HG03095 (cell line): ENCODE results near the gene HACE1.
A peak's percentile ranks its signal among the peaks of the same experiment; 100 is the strongest.
"Not testable (repeated sequence)": the region's sequence is repeated elsewhere in the genome, so short reads cannot be mapped to it uniquely, and the experiment has no call there.

Experiments
- ATAC-seq: cut with Tn5 transposase; IDR thresholded peaks from one replicate; pipeline ENCODE4 v1.9.1; 2021; ENCODE audit warnings: moderate library complexity; ENCODE audit not compliant: unreplicated experiment

The HACE1 gene, protein sequence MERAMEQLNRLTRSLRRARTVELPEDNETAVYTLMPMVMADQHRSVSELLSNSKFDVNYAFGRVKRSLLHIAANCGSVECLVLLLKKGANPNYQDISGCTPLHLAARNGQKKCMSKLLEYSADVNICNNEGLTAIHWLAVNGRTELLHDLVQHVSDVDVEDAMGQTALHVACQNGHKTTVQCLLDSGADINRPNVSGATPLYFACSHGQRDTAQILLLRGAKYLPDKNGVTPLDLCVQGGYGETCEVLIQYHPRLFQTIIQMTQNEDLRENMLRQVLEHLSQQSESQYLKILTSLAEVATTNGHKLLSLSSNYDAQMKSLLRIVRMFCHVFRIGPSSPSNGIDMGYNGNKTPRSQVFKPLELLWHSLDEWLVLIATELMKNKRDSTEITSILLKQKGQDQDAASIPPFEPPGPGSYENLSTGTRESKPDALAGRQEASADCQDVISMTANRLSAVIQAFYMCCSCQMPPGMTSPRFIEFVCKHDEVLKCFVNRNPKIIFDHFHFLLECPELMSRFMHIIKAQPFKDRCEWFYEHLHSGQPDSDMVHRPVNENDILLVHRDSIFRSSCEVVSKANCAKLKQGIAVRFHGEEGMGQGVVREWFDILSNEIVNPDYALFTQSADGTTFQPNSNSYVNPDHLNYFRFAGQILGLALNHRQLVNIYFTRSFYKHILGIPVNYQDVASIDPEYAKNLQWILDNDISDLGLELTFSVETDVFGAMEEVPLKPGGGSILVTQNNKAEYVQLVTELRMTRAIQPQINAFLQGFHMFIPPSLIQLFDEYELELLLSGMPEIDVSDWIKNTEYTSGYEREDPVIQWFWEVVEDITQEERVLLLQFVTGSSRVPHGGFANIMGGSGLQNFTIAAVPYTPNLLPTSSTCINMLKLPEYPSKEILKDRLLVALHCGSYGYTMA

DNA sequence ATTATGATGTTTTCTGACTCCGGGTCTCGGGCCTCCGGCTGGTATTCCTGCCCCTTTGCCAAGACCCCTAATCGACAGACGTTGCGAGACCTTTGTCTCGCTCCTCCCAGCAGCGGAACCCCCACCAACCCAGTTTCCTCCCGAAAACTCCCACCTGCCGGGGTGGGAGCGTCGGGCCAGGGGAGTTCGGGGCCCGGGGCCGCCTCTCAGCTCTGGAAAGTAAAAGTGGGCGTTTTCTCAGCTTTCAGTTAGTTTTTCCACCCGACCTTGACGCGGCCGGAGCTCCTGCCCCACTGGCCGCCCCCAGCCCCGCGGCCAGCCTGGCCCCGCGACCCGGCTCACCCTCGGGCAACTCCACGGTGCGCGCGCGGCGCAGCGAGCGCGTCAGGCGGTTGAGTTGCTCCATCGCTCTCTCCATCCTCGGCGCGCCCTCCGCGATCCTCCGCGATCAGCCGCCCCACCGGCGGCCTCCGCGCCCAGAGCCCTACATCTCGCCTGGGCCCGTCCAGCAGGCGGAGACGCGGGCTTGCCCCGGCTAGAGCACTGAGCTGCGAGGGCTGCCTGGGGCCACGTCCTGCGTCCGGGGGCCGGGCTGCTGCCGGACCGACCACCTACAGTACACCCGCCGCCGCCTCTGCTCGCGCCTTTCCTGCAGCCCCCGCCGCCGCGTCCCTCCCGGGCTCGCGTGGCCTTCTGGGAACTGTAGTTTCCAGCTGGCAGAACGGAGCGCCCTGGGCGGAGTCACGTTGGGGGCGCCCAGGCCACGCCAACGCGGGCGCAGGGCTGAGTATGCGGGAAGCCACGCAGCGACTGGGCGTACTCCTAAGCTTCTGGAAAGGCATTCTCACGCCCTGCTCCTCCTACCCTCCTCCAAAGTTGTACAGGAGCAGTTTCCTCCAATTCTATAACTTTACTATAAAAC, at the start of gene HACE1:
HACE1 (minus strand) TSS at position 695 of the 922 bp plus-strand sequence; CDS start at position 418, 277 bp downstream.
- ATAC-seq: peak; percentile 99

DNA sequence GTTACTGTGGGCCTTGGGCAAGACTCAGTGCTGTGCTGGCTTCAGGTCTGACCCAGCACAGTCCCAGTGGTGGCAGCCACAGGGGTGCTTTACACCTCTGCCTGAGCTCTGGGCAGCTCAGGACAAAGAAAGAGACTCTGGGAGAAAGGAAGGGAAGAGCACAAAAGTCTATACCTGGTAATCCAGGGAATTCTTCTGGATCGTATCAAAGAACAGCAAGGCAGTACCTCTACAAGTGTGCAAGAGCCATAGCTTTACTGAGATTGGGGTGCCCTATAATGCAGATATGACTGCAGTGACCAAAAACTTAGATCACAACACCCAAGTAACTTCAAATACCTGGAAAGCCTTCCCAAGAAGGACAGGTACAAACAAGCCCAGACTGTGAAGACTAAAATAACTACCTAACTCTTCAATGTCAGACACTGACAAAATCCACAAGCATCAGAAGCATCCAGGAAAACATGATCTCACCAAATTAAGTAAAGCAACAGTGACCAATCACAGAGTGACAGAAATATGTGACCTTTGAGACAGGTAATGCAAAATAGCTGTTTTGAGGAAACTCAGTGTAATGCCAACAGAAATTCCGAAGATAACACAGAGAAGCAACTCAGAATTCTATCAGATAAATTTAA, 49.3 kb upstream of the HACE1 start:
- ATAC-seq: no peak

DNA sequence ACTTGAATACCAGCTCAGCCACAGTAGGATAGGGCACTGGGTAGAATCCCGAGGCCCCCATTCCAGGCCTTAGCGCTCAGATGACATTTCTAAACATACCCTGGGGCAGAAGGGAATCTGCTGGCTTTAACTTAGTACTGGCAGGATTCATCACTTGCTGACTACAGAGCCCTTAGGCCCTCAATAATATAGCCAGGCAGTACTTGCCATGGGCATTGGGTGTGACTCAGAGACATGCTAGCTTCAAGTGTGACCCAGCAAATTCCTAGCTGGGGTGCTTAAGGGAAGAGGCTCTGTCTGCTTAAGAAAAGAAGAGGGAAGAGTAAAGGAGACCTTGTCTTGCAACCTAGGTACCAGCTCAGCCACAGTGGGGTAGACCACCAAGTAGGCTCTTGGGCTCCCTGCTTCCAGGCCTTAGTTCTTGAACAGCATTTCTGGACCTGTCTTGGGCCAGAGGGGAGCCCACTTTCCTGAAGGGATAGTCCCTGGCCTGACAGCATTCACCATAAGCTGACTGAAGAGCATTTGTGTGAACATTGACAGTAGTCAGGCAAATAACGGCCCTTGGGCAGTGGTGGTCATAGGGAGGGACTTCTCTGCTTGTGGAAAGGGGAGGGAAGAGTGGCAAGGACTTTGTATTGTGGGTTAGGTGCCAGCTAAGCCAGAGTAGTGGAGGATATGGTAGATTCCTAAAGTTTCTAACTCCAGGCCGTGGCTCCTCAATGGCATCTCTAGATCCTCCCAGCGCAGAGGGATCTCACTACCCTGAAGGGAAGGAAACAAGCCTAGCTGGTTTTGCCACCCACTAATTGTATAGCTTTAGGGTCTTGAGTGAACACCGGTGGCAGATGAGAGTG, 48.5 kb upstream of the HACE1 start:
- no peak for ATAC-seq

DNA sequence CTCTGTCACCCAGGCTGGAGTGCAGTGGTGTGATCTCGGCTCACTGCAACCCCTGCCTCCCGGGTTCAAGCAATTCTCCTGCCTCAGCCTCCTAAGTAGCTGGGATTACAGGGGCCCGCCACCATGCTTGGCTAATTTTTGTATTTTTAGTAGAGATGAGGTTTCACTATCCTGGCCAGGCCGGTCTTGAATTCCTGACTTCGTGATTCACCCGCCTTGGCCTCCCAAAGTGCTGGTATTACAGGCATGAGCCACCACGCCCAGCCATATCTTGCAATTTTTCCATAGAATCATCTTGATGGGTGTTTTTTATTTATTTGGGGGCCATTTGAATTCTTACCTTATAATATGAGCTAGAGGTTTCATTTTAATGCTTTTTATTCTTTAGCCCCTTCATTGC, 39.2 kb upstream of the HACE1 start:
- not testable (repeated sequence) for ATAC-seq

DNA sequence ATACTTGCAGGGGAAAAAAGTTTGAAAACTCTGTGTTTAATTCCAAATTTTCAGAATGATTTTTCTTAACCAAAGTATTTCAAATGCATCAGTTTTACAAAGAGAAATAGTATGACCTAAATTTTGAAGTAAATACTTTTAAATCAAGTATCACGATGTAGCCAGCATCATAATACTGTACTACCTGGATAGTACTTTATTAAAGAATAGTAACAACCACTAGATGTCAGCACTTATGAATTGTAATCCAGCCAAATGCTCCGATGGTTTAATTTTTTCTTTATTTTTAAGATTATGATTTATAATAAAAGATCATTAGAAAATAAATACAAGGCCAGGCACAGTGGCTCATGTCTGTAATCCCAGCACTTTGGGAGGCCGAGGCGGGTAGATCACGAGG, 37.2 kb upstream of the HACE1 start:
- ATAC-seq: no peak

DNA sequence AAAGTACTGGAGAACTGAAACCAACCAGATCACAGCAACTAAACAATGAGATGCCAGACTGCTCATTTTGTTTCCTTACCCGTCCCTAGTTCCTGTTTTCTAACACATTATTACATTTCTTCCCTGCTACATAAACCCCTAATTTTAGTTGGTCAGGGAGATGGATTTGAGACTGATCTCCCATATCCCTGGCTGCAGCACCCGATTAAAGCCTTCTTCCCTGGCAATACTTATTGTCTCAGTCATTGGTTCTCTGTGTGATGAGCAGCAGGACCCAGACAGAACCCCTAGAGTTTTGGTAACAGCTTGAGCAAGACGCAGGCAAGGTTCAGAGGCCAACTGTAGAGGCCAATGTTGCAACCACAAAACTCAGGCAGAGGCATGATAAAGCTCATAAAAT, 28.3 kb upstream of the HACE1 start:
- ATAC-seq: no peak

DNA sequence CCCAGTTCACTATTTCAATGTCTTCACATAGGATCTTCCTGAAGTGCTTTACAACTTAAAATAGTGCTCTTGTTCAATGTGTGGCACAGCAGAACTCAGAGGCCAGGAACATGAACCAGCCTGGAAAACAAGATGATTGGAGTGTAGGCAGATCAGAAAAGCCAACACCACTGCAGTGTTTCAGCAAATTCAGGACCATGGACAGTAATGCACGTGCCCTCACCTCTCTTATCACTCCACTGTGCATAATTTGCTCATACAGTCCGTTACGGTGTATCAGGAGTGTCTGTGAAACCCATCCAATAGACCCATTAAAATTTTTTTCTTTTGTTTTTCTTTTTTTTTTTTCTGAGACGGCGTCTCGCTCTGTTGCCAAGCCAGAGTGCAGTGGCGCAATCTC, 27.6 kb upstream of the HACE1 start:
- ATAC-seq: no peak

DNA sequence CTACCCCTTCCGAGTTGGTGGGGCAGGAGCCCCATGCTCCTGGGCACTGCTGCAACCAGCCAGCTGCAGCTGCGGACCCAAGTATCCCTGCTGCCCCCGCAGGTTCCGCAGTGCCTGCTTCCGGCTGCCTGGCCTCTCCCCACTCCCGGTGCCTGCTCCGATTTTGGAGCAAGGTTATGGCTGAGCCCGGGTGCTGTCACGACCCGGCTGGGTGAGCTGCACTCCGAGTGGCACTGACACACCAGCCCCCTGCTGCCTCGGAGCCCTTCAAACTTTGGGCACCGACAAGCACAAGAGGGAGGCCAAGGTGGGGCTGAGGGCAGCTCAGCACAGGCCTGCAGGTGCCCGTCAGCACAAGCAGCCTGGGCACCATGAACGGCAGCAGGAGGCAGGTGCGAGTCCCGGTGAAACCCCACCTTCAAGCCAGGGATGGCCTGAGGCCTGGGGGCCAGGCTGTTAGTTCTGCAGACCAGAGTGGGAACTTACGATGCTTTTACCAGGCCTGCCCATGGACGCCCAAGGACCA, 25.9 kb upstream of the HACE1 start:
- no peak for ATAC-seq

DNA sequence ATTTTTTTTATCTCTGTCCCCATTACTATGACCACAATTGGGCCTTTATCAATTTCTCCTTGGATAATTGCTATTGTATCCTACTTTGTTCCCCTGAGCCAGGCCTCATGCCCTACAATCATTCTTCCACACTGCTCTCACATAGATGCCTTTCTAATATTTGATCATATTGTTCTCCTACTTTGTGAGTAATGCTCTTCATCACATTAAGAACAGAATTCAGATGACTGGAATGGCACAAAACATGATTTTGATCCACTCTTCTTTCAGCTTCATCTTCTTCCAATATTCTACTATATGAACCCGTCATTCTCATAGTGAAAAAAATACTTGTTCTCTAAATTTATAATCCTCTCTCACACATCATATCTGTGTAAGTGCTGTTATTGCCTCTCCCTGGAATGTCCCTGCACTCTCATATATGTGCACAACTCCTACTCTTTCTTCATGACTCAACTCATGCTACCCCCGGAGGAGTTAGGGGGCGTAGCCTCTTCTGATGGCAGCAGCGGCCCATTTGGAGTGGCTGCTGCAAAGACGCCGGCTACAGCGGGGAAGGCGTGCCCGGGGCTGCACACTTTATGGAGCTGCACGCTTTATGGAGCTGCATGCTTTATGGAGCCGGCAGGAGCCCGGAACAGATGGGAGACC, 25.3 kb upstream of the HACE1 start:
- ATAC-seq: no peak

DNA sequence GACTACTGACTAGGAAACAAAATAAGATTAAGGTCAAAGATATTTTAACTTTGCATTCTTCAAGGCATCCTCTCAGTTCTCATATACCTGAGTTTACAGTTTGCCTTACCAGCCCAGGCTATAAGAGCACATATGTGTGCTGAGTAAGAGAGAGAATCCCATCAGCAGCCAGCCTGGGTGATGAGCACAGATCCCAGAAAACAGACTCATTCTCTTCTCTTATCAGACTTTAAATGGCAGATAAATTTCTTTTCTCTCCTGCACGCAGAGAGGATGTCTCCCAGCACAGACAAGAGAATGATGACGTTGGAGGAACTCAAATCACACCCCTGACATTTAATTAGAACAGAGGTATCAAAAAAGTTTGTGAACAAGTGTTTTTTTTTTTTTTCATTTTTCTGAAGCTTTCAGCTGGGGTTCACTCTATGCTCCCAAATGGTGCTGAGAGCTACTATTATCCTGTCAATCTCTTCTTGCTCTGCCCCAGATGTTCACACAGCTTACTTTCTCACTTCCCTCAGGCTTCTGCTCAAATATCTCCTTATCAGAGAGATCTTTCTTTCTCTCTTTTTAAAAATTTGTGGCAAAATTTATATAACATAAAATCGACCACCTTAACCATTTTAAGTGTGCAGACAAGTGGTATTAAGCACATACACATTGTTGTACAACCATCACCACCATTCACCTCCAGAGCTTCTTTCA, 22.4 kb upstream of the HACE1 start:
- no peak for ATAC-seq

DNA sequence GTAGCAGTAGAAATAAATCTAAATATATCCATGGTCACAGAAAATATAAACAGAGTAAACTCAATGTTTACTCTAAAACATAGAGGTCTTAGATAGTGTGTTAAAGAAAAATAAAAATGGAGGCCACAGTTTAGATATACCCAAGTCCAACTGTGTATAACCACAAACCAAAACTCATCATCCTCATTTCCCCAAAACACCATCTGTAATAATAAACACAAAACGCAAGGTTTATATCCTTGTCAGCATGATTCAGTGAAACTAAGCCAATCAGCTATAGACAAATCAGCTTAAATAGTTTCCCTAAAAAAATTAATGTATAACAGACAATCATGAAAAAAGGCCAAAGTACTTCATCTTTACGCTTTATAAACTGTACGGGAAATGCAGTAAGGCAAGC, 2.7 kb upstream of the HACE1 start:
- no peak for ATAC-seq

DNA sequence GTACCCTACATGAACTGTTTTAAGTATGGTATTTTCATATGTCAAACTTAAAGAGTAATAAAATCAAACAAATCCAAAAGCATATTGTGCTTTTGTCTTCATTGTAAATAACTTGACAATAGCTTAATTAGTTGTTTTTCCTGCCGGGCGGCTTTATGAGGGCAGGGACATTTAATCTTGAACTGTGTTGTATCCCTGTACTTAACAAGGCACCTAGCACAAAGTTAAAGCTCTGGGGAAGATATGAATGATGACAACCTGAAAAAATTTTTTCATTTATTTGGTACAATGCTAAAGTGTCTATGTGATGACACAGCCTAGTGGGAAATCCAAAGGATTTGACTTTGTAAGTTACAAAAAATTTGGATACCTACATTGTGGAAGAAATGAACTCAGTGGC, 502 bp upstream of the HACE1 start:
- ATAC-seq: no peak

DNA sequence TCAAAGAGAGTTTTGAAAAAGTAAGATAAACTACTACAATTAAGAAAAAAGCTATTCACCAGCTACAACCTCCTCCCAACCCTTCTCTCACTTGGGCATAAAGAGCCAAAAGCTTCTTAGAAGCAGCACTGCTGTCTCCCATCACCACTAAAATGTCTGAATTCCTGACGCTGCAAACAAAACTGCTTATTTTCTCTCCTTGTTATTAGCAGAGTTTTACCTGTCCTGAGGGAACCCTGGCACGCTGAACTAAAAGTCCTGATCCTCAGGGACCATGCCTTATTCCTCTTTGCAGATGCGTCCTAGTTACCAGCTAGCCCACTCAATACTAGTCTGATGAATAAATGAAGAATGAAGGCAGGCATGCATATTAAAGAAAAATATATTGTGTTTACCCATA, 1.1 kb downstream of the HACE1 start:
- ATAC-seq: no peak

DNA sequence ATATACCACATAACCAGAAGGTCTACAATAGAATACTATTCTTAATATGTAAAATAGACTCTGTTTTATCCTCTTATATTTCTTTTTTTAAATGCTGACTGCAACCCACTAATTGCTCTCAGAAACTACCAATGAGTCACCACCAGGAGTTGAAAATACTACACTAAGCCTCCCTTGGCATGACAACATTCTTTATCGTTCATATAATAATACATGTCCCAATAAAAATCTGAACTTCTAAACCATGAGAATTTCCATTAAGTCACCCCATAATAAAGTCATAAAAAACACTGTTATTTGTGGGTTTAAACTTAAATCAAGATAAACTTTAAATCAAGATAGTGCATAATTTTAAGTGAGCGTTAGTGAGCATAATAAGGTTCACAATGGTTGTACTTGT, 4.2 kb downstream of the HACE1 start:
- no peak for ATAC-seq

DNA sequence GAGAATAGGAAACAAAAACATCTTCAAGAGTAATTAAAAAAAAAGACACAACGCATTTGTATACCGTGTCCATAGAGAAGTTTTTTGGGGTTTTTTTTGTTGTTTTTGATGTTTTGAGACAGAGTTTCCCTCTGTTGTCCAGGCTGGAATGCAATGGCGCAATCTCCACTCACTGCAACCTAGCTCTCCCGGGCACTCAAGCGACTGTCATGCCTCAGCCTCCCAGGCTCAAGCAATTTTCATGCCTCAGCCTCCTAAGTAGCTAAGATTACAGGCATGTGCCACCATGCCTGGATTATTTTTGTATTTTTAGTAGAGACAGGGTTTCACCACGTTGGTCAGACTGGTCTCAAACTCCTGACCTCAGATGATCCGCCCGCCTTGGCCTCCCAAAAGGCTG, 12.0 kb downstream of the HACE1 start:
- not testable (repeated sequence) for ATAC-seq

DNA sequence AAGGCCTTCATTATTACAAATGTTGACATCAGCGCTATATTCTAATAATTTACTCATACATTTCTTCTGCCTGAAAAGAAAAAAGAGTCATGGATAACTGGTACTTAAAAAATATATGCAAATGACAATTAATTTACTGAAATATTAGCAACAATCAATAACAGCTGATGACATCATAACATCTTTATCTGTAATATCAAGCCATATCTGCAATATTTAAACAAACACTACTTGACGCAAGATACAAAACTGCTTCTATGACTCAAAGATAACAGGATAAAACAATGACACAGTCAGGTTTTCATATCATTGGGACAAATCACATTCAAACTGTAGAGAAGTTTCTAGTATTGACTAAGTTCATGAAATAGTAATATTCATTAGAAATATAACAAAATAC, 16.5 kb downstream of the HACE1 start:
- ATAC-seq: no peak

DNA sequence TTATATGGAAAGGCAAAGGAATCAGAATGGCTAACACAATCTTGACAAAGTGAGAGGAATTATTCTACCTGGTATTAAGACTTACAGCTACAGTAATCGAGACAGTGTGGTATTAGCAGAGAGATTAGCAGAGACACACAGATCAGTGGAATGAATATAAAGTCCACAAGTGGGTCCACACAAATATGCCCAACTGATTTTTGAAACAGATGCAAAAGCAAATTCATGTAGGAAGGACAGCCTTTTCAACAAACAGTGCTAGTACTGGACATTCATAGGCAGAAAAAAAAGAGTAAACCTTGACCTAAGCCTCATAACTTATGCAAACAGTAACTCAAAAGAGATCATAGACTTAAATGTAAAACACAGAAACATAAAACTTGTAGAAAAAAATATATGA, 22.6 kb downstream of the HACE1 start:
- no peak for ATAC-seq

DNA sequence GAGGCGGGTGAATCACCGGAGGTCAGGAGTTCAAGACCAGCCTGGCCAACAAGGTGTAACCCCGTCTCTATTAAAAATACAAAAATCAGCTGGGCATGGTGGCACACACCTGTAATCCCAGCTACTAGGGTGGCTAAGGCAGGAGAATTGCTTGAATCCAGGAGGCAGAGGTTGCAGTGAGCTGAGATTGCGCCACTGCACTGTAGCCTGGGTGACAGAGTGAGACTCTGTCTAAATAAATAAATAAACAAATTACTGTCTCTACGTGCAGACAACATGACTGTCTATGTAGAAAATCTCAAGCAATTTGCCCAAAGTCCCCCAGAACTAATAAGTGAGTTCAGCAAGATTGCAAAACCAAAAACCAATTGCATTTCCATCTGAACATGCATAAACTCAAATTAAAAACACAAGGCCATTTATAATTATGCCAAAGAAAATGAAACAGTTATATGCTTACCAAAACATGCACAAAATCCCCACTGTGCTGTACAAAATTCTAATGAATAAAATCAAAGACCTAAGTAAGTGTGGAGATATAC, 23.2 kb downstream of the HACE1 start:
- not testable (repeated sequence) for ATAC-seq
